NOMO-1 treated with DMSO at 0.1 percent for 48 hours (cell line): Measurements from ENCODE around the gene PIK3AP1.

Experiments
- DNase-seq: peaks from one replicate; lab custom pipeline; 2025; ENCODE audit not compliant: unreplicated experiment; lab: John Stamatoyannopoulos, UW

The PIK3AP1 gene

GRCh38 chr10:96616961-96617360 lies 103.4 kb downstream of the PIK3AP1 start:
- no peak for DNase-seq

- DNase-seq: no peak
These were observed 105.8 kb downstream of the PIK3AP1 start for GRCh38 chr10:96614515-96614914.

- no peak for DNase-seq
These were observed 106.7 kb downstream of the PIK3AP1 start for GRCh38 chr10:96613576-96613975.

GRCh38 chr10:96612055-96612830 lies 108.1 kb downstream of the PIK3AP1 start:
- DNase-seq: no peak

- no peak for DNase-seq
These were observed 109.5 kb downstream of the PIK3AP1 start for GRCh38 chr10:96610817-96611216.

GRCh38 chr10:96609510-96609909 lies 110.8 kb downstream of the PIK3AP1 start:
- no peak for DNase-seq

- DNase-seq: no peak
These were observed 111.5 kb downstream of the PIK3AP1 start for GRCh38 chr10:96608805-96609204.

GRCh38 chr10:96608262-96608661 lies 112.1 kb downstream of the PIK3AP1 start:
- no peak for DNase-seq

GRCh38 chr10:96606946-96607345 lies 113.4 kb downstream of the PIK3AP1 start:
- DNase-seq: no peak

GRCh38 chr10:96606216-96606615 lies 114.1 kb downstream of the PIK3AP1 start:
- no peak for DNase-seq

GRCh38 chr10:96600337-96600736 lies 120.0 kb downstream of the PIK3AP1 start:
- no peak for DNase-seq

GRCh38 chr10:96598846-96599245 lies 121.5 kb downstream of the PIK3AP1 start:
- DNase-seq: no peak

- DNase-seq: no peak
These were observed 123.6 kb downstream of the PIK3AP1 start for GRCh38 chr10:96596422-96597407.

GRCh38 chr10:96595741-96596140 lies 124.6 kb downstream of the PIK3AP1 start:
- no peak for DNase-seq

GRCh38 chr10:96591946-96592345 lies 128.4 kb downstream of the PIK3AP1 start:
- peak; percentile 3 for DNase-seq

GRCh38 chr10:96588616-96589419 lies 131.5 kb downstream of the PIK3AP1 start:
- peak; percentile 31 for DNase-seq

- peak; percentile 25 for DNase-seq
These were observed 132.2 kb downstream of the PIK3AP1 start for GRCh38 chr10:96588060-96588554.

GRCh38 chr10:96587264-96588059 lies 132.9 kb downstream of the PIK3AP1 start:
- peak; percentile 51 for DNase-seq

GRCh38 chr10:96586419-96587263 lies 133.7 kb downstream of the PIK3AP1 start, which contains the start of gene TM9SF3:
Gene TM9SF3, minus strand, starts transcription at chr10:96587012. Its CDS starts 177 bp downstream, at chr10:96586835.
- peak; percentile 81 for DNase-seq
